Stromal cell of bone marrow (primary cell): Measurements from ENCODE around the gene KLHL5.
"Not testable (repeated sequence)": the region's sequence is repeated elsewhere in the genome, so short reads cannot be mapped to it uniquely, and the experiment has no call there.

ENCODE experiments used
- DNase-seq: peaks from one replicate; pipeline ENCODE4 v3.0.0-alpha.2; 2012; ENCODE audit warnings: low read depth

Gene KLHL5

DNA sequence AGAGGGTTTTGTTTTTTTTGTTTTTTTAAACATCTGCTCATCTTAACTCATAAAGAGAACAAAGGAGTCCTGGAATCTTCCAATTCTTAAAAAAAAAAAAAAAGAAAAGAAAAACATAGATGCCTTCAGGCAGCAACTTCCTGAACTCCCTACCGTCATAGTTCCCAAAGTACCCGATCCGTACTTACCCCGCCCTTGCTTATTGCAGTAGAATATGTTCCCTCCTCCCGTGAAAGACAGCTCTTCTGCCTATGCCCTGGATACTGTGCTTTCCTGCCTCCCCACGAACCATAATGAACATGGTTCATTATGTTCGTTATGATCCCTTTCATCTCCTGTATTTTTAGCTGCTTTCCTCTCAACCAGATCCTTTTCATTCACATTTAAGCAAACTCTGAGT lies 40.3 kb downstream of the KLHL5 start:
- DNase-seq = no peak

DNA sequence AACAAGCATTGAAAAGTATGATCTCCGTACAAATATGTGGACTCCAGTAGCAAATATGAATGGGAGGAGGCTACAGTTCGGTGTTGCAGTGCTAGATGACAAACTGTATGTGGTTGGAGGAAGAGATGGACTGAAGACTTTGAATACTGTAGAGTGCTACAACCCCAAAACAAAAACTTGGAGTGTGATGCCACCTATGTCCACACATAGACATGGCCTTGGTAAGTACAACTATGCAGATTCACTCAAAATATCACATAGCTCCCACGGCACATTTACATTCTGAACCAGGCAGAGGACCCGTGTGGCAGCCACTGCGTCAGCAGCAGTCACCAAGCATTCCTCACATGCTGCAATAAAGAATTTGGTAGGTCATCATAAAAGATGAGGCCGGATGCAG lies 41.3 kb downstream of the KLHL5 start:
- DNase-seq = no peak

DNA sequence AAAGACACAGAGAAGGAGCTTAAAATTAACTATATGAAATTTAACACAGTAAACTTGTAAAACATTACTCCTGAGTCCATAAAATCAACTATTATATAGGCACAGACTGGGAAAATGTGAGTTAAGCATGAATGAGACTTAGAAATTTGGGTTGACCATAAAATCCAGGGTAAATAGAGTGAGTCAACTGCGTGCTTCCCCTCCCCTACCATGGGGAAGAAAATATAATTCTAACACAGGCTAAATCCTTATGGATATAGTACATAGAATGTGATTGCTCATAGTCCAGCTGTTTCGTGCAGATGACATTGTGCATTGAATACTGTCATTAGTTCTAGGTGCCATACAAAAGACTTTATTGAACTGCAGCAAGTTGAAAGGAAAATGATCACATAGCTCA lies 42.2 kb downstream of the KLHL5 start:
- DNase-seq = no peak

DNA sequence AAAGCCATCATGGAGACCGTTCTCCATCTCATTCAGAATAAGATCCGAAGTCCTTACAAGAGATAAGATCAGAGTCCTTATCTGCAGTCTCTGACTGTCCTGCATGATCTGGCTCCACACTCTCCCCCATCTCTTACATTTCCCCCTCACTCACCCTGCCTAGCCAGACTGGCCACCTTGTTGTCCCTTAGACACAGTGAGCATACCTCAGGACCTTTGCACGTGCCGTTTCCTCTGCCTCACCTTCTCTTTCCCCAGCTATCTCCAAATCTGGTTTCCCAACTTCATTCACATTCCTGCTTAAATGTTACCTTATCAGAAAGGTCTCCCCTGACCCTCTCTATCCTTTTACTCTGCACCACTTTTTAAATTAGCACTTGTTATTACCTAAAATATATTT lies 44.0 kb downstream of the KLHL5 start:
- no peak for DNase-seq

DNA sequence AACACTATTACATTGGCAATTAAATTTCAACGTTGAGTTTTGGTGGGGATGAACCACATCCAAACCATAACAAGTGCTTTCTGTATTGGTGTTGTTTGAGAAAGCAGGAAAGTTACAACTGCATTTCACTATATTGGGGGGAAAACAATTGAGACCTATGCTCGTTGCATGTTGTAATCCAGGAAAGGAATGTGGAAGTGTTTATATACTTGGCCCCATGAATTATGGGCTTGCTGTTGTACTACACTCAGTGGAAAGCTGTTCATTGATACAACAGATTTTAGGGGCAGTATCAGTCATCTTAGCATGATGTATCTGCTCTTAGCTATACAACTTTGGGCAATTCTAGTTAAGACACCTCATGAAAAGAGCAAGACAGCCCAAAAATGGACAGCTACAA lies 52.4 kb downstream of the KLHL5 start:
- no peak for DNase-seq

DNA sequence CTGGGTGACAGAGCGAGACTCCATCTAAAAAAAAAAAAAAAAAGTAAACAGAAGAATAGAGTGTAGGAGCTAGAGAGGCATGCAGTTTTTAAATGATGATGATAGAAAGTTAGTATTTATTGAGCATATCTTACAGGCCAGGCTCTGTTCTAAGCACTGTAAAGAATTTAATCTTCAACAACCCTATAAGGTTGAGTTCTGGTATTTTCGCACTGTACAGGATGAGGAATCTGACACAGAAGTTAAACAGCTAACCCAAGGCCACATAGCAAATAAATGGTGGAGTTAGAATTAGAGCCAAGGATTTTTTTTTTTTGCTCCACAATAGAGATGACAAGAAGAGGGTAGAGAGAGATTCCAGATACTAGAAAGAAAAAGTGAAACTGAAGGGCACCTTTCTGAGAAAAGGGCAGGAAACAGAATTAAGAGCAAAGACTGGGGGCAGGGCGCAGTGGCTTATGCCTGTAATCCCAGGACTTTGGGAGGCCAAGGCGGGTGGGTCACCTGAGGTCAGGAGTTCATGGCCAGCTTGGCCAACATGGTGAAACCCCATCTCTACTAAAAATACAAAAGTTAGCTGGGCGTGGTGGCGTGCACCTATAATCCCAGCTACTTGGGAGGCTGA lies 56.1 kb downstream of the KLHL5 start:
- DNase-seq = no peak

DNA sequence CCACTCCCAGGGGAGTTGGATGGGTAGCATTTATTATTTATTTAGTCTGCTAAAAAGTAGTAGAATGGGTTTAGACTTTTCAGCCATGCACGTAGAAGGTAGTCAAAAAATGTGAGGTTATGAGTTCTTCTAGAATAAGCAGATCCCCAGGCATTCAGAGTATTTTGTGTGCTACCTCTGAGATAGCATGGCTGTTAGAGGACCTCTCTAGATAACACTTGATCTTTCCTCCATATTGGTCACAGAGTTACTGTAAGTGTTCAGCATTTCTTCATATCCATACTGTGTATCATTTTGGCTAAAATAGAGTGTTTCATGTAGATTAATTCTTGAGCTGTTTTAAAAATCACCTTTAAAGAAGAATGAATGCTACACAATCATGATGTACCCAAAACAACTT lies 58.4 kb downstream of the KLHL5 start:
- no peak for DNase-seq

DNA sequence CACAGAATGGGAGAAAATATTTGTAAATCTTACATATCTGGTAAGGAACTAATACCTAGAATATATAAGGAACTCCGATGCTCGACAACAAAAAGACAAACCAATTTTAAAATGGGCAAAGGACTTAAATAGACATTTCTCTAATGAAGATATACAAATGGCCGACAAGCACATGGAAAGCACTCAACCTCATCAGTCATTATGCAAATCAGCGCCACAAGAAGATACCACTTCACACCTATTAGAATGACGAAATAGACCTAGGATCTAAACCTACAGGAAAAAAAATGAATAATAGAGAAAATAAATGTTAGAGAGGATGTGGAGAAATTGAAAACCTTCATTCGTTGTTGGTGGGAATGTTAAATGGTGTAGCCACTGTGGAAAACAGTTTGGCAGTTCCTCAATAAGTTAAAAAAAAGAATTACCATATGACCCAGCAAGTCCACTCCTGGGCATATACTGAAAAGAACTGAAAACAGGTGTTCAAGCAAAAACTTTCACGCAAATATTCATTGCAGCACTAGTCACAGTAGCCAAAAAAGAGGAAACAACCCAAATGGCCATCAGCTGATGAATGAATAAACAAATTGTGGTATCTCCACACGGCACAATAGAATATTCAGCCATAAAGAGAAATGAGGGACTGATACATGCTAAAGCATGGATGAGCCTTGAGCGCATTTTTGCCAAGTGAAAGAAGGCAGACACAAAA lies 63.0 kb downstream of the KLHL5 start:
- DNase-seq = no peak

DNA sequence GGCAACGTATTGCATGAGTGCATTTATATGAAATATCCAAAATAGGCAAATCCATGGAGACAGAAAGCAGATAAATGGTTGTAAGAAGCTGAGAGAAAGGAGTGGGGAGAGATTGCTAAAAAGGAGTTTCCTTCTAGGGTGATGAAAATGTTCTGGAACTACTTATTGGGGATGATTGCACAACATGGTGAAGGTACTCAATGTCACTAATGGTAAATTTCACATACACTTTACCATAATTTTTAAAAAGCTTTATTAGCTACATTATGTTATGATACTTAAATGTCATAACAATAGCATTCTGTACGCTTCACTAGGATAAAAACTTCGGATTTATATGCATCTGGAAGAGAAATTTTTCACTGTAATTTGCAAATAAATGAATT lies 63.6 kb downstream of the KLHL5 start:
- DNase-seq = no peak

DNA sequence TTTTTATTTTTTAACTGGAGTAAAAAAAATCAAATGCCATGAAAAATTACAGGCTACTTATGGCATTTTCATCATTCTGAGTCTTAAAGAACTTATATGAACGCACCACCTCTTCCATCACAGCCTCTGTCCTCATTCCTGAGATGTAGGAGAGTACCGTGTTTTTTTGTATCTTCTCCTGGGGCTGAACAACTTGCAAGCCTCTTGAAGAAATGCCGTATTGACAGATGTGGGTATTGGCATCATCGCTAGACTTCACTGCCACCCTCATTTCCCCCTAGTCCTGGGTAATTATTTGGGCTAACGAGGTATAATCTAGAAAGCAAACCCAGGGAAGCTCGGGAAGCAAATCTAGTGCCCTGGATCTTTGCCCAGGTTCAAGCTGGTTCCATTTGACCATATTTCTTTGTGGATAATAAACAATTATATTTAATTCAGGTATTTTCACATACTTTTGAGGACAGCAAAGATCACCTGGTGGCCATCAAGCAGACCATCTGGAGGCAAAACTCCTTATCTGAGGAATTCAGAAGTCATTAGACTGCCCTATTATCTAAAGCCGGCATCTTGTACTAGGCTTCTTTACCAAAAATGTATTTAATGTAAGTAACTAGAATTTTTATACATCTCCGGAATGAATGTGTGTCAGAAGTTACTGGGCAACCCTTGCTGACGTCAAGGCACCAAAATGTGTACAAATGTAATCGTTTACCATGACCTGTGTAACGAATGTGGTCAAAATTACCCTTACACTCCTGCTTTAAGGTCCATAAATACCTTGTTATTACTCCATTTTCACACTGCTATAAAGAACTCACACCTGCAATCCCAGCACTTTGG lies 64.4 kb downstream of the KLHL5 start:
- DNase-seq = no peak

DNA sequence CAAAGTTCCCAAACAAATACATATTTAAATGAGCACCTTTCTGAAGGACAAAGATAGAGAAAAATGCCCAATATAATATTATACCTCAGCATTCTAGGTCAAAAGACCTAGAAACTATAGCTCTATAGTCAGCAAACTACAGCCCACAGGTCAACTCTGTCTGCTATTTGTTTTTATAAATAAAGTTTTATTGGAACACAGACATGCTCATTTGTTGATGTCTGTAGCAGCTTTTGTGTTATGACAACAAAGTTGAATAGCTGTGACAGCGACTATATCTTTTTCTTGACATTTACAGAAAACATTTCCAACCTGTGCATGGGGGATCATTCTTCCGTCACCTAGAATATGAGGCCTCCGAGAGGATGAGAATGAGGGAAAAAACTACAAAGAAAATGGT lies 71.6 kb downstream of the KLHL5 start:
- no peak for DNase-seq

DNA sequence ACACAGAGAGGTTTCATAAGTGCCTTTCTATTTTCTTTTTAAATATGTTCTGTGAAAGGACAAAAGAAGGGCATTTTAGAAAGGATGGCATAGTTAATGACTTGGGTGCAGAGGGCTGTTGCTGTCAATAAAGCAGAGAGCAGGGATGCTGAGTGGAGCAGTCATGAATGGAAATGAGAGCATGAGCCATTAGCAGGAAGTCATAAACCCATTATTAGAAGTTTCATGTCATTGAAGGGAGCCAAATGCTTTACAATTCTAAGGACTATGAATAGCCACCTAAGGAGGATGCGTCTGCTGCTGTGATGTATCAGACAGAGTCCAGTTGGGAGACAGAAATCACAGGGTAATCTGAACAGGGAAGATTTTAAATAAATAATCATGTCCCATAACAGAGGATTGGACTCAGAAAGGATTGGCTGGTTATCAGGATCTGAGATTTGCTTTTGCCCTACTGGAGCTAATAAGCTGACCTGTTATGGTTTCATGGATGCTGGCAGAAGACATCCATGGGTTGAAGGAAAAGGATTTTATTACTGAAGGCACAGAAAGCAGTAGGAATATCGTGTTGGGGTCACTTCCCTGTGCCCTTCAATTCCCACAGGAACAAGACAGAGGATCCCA lies 72.8 kb downstream of the KLHL5 start:
- no peak for DNase-seq

DNA sequence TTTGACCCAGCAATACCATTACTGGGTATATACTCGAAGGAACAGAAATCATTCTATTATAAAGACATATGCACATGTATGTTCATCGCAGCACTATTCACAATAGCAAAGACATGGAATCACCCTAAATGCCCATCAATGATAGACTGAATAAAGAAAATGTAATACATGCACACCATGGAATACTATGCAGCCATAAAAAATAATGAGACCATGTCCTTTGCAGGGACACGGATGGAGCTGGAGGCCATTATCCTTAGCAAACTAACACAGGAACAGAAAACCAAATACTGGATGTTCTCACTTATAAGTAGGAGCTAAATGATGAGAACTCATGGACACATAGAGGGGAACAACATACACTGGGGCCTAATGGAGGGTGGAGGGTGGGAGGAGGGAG lies 76.2 kb downstream of the KLHL5 start:
- not testable (repeated sequence) for DNase-seq

DNA sequence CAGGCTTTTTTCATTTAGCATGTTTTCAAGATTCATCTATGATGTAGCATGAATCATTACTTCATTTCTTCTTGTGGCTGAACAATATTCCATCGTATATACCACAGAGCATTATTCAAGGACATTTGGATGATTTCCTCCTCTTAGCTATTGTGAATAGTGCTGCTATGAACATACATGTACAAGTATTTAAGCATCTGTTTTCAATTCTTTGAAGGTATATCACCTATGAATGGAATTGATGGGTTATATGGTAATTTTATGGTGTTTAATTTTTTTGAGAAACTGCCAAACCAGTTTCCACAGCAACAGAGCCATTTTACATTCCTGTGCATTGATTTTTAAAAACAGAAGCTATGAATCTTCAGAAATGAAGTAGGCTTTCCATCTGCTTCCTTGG lies 84.2 kb downstream of the KLHL5 start:
- DNase-seq = no peak

DNA sequence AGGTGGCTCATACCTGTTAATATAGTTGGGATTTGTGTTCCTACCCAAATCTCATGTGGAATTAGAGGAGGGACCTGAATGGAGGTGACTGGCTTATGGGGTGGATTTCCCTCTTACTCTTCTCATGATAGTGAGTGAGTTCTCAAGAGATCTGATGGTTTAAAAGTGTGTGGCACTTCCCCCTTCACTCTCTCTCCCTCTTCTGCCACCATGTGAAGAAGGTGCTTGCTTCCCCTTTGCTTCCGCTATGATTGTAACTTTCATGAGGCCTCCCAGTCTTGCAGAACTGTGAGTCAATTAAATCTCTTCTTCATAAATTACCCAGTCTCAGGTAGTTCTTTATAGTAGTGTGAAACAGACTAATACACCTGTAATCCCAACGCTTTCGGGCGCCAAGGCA lies 92.0 kb downstream of the KLHL5 start:
- DNase-seq = no peak

DNA sequence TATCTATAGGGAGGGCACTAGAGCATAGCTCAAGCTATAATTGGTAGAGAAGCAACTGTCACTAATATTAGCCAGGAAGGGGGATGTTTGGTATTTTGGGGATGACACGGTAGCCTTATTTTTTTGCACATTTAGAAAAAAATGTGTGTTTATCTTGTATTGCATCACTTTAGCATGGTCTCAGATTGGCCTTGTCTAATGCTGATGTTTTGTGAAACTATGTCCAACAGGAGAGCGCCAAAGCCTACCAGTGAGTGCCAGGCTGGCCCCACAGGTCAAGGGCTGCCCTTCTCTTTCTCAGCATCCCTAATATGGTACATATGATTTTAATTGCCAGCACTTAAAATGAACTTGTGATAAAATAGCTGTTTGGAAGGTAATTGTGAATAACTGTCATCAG lies 95.5 kb downstream of the KLHL5 start:
- no peak for DNase-seq

DNA sequence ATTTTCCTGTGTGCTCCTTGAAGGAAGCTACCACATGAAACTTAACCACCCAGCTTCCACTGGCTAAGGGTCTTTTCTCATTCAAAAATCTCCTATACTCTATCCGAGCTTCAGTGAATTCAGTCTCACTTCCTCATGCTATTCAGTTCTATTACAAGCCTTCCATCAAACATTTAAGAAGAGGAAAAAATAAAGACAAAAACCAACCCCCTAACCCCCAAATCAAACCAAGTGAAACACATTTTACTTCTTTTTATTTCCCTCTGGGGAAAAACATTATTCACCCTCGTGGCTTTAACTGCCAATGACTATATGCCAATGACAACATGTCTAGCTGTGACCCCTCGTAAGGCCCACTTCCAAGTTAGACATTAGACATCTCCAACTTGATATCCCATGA lies 104.1 kb downstream of the KLHL5 start:
- DNase-seq = no peak

DNA sequence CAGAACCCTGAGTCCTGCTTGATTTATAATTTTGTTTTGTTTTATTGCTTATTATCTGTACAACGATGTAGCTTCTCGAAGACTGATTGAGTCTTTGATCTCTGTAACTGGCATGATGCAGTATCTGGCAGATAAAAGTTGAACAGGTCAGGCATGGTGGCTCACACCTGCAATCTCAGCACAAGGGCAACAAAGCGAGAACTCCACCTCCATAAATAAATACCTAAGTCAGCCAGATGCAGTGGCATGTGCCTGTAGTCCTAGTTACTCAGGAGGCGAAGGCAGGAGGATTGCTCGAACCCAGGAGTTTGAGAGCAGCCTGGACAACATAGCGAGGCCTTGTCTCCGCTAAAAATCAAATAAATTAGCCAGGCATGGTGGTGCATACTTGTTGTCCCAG lies 104.6 kb downstream of the KLHL5 start:
- no peak for DNase-seq

DNA sequence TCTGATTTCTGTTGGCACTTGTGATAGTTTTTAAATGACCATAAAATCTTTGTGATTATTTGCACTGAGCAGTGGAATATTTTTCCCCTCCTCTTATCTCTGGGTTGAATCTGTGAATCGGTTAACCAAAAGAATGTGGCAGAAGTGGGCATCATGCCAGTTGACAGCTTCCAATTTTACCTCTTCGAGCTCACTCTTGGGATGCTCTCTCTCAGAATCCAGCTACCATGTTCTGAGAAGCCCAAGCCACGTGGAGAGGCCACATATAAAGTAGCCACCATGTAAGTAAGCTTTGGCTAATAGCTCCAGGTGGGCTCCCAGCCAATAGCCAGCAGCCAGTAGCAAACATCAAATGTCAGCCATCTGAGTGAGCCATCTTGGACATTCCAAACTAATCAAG lies 107.4 kb downstream of the KLHL5 start:
- DNase-seq = no peak

DNA sequence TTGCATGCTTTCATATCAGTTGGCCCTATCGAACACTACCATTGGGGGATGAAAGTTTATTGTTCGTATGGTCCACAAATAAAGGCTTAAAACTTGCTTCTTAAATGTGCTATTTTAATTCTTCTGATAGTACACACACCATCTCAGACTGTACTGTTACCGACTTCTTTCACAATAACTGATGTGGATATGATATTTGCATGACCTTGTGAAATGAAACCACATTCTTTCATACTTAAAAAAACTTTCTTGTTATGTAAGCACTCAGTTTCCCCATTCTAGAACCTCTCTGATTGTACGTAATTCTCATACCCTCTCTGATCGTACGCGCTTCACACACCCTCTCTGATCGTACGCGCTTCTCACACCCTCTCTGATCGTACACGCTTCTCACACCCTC lies 108.3 kb downstream of the KLHL5 start:
- DNase-seq = no peak
